ENCODE measurements around the gene APLF. TPM values are rescaled to one million over a fixed set of nuclear protein-coding genes. Genes with fewer than 3 reads are reported as not detected.
"Not testable (repeated sequence)": the region's sequence is repeated elsewhere in the genome, so short reads cannot be mapped to it uniquely, and the experiment has no call there.

Gene APLF
- total and polyA plus RNA-seq, 4 donors: 1.0 to 9.5 (median 3.7) TPM

- Histone ChIP-seq H3K27ac (ENCODE audit: low read depth, low read length) (no peak overlapping the region), H3K36me3 (ENCODE audit: control insufficient read depth, insufficient read depth, low read length) (no peaks in the 10 kb centered on the region), H3K27me3 (ENCODE audit: control insufficient read depth, insufficient read depth, low read length) (no peaks in the 10 kb centered on the region), H3K9me3 (ENCODE audit: control insufficient read depth, insufficient read depth, low read length) (no peaks in the 10 kb centered on the region), H3K4me1 (ENCODE audit: control insufficient read depth, insufficient read depth, low read length) (no peaks in the 10 kb centered on the region), H3K4me3 (ENCODE audit: low read depth, low read length) (no peak overlapping the region)
- WGBS (ENCODE audit: insufficient coverage): 60% methylated on average over 2 of the region's 2 CpGs
- DNase-seq (ENCODE audit: low read depth in 4 of 6, low spot score in 6 of 6): no peak
Observed at GRCh38 chr2:68471385-68471784, 4.0 kb downstream of the APLF start.

DNA sequence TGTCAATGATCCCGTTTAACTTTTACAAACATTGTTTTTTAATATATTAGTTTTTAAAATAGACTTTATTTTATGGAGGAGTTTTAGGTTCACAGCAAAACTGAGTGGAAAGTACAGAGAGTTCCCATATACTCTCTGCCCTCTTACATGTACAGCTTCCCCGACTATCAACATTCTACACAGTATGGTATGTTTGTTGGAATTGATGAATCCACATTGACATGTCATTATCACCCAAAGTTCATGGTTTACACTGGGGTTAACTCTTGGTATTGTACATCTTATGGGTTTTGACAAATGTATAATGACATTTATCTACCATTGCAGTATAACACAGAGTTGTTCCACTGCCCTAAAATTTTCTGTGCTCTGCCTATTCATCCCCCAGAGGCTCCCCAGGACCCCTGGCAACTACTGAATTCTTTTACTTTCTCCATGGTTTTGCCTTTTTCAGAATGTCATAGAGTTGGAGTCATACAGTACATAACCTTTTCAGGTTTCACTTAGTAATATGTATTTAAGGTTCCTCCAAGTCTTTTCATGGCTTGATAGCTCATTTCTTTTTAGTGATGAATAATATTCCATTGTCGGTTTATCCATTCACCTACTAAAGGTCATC is 5.5 kb downstream of the APLF start:
- H3K27ac ChIP-seq (ENCODE audit: low read depth, low read length): no peak overlapping the region
- DNase-seq (ENCODE audit: low read depth in 4 of 6, low spot score in 6 of 6): no peak
- H3K4me3 ChIP-seq (ENCODE audit: low read depth, low read length): no peak overlapping the region
- no peaks in the 10 kb centered on the region for H3K27me3 ChIP-seq (ENCODE audit: control insufficient read depth, insufficient read depth, low read length)
- no CpG with 5 or more reads among the region's 3 CpGs for WGBS (ENCODE audit: insufficient coverage)
- no peaks in the 10 kb centered on the region for H3K36me3 ChIP-seq (ENCODE audit: control insufficient read depth, insufficient read depth, low read length)
- H3K9me3 ChIP-seq (ENCODE audit: control insufficient read depth, insufficient read depth, low read length): no peaks in the 10 kb centered on the region
- H3K4me1 ChIP-seq (ENCODE audit: control insufficient read depth, insufficient read depth, low read length): no peaks in the 10 kb centered on the region

- no peak for DNase-seq (ENCODE audit: low read depth in 4 of 6, low spot score in 6 of 6)
Observed at GRCh38 chr2:68475110-68475509, 7.7 kb downstream of the APLF start.

GRCh38 chr2:68475576-68475975 is 8.2 kb downstream of the APLF start:
- Histone ChIP-seq H3K27ac (ENCODE audit: low read depth, low read length) (no peak overlapping the region), H3K4me3 (ENCODE audit: low read depth, low read length) (no peak overlapping the region), H3K36me3 (ENCODE audit: control insufficient read depth, insufficient read depth, low read length) (no peaks in the 10 kb centered on the region), H3K27me3 (ENCODE audit: control insufficient read depth, insufficient read depth, low read length) (no peaks in the 10 kb centered on the region), H3K9me3 (ENCODE audit: control insufficient read depth, insufficient read depth, low read length) (no peaks in the 10 kb centered on the region), H3K4me1 (ENCODE audit: control insufficient read depth, insufficient read depth, low read length) (no peaks in the 10 kb centered on the region)
- WGBS (ENCODE audit: insufficient coverage): no CpG with 5 or more reads among the region's 2 CpGs
- no peak for DNase-seq (ENCODE audit: low read depth in 4 of 6, low spot score in 6 of 6)

More at GRCh38 chr2:68475110-68475509, 7.7 kb downstream of the APLF start:
- Histone ChIP-seq H3K4me1 (ENCODE audit: control insufficient read depth, insufficient read depth, low read length) (no peaks in the 10 kb centered on the region), H3K36me3 (ENCODE audit: control insufficient read depth, insufficient read depth, low read length) (no peaks in the 10 kb centered on the region), H3K27ac (ENCODE audit: low read depth, low read length) (no peak overlapping the region), H3K27me3 (ENCODE audit: control insufficient read depth, insufficient read depth, low read length) (no peaks in the 10 kb centered on the region), H3K9me3 (ENCODE audit: control insufficient read depth, insufficient read depth, low read length) (no peaks in the 10 kb centered on the region), H3K4me3 (ENCODE audit: low read depth, low read length) (no peak overlapping the region)

GRCh38 chr2:68476454-68476853 is 9.1 kb downstream of the APLF start:
- Histone ChIP-seq H3K9me3 (ENCODE audit: control insufficient read depth, insufficient read depth, low read length) (no peaks in the 10 kb centered on the region), H3K4me3 (ENCODE audit: low read depth, low read length) (no peak overlapping the region), H3K27me3 (ENCODE audit: control insufficient read depth, insufficient read depth, low read length) (no peaks in the 10 kb centered on the region), H3K4me1 (ENCODE audit: control insufficient read depth, insufficient read depth, low read length) (no peaks in the 10 kb centered on the region), H3K27ac (ENCODE audit: low read depth, low read length) (no peak overlapping the region), H3K36me3 (ENCODE audit: control insufficient read depth, insufficient read depth, low read length) (no peaks in the 10 kb centered on the region)
- DNase-seq (ENCODE audit: low read depth in 4 of 6, low spot score in 6 of 6): no peak
- WGBS (ENCODE audit: insufficient coverage): no CpG with 5 or more reads among the region's 1 CpG

DNA sequence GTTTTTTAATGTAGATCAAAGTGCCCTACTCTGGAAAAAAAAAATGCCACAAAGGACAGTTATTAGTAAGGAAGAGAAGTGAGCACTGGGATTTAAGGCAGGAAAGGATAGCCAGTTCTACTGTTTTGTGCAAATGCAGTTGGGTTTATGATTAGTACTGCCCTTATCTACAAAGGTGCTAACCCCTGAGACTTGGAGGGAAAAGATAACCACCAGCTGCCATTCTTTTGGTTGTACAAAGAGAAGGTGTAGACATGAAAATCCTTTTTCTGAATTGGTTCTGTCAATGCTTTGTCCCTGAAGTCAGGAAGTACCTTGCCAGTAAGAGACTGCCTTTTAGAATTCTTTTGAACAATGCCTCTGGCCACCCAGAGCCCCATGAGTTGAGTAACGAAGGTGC is 11.3 kb downstream of the APLF start:
- DNase-seq (ENCODE audit: low read depth in 4 of 6, low spot score in 6 of 6): no peak
- Histone ChIP-seq H3K4me3 (ENCODE audit: low read depth, low read length) (no peak overlapping the region), H3K9me3 (ENCODE audit: control insufficient read depth, insufficient read depth, low read length) (no peaks in the 10 kb centered on the region), H3K4me1 (ENCODE audit: control insufficient read depth, insufficient read depth, low read length) (no peaks in the 10 kb centered on the region), H3K27ac (ENCODE audit: low read depth, low read length) (no peak overlapping the region), H3K36me3 (ENCODE audit: control insufficient read depth, insufficient read depth, low read length) (no peaks in the 10 kb centered on the region), H3K27me3 (ENCODE audit: control insufficient read depth, insufficient read depth, low read length) (no peaks in the 10 kb centered on the region)
- WGBS (ENCODE audit: insufficient coverage): no CpG with 5 or more reads among the region's 1 CpG

DNA sequence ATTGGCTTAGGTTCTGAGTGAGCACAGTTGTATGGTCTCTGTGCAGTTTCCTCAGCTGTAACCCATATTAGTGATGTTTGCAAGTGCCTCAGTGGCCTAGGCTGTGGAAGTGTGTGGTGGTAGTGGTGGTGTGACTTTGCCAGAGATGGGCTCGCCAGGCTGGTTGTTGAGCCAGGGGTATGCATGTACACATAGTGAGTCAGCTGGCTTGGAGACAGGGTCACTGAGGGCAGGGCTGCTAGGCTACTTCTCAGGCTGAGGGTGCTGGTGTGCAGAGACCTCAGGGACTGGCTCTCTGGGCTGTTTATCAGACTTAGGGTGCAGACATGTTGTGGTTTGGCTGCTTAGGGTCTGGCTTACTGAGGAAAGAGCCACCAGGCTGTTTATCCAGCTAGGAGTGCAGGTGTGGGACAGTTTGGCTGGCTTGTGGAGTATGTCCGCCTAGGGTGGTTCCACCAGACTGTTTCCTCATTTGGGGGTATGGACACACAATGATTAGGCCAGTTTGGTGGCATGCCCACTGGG is 15.0 kb downstream of the APLF start:
- Histone ChIP-seq H3K36me3 (ENCODE audit: control insufficient read depth, insufficient read depth, low read length) (no peaks in the 10 kb centered on the region), H3K27ac (ENCODE audit: low read depth, low read length) (no peak overlapping the region), H3K4me3 (ENCODE audit: low read depth, low read length) (no peak overlapping the region), H3K27me3 (ENCODE audit: control insufficient read depth, insufficient read depth, low read length) (no peaks in the 10 kb centered on the region), H3K9me3 (ENCODE audit: control insufficient read depth, insufficient read depth, low read length) (no peaks in the 10 kb centered on the region), H3K4me1 (ENCODE audit: control insufficient read depth, insufficient read depth, low read length) (no peaks in the 10 kb centered on the region)
- DNase-seq (ENCODE audit: low read depth in 4 of 6, low spot score in 6 of 6): no peak
- WGBS (ENCODE audit: insufficient coverage): 96% methylated on average over 2 of the region's 2 CpGs

- Histone ChIP-seq H3K9me3 (ENCODE audit: control insufficient read depth, insufficient read depth, low read length) (no peaks in the 10 kb centered on the region), H3K27me3 (ENCODE audit: control insufficient read depth, insufficient read depth, low read length) (no peaks in the 10 kb centered on the region), H3K36me3 (ENCODE audit: control insufficient read depth, insufficient read depth, low read length) (no peaks in the 10 kb centered on the region), H3K4me1 (ENCODE audit: control insufficient read depth, insufficient read depth, low read length) (no peaks in the 10 kb centered on the region), H3K4me3 (ENCODE audit: low read depth, low read length) (no peak overlapping the region), H3K27ac (ENCODE audit: low read depth, low read length) (no peak overlapping the region)
- 72% methylated on average over 3 of the region's 3 CpGs for WGBS (ENCODE audit: insufficient coverage)
- DNase-seq (ENCODE audit: low read depth in 4 of 6, low spot score in 6 of 6): no peak
Observed at GRCh38 chr2:68483011-68483410, 15.6 kb downstream of the APLF start.

- Histone ChIP-seq H3K27ac (ENCODE audit: low read depth, low read length) (no peak overlapping the region), H3K9me3 (ENCODE audit: control insufficient read depth, insufficient read depth, low read length) (no peaks in the 10 kb centered on the region), H3K36me3 (ENCODE audit: control insufficient read depth, insufficient read depth, low read length) (no peaks in the 10 kb centered on the region), H3K4me3 (ENCODE audit: low read depth, low read length) (no peak overlapping the region), H3K4me1 (ENCODE audit: control insufficient read depth, insufficient read depth, low read length) (no peaks in the 10 kb centered on the region), H3K27me3 (ENCODE audit: control insufficient read depth, insufficient read depth, low read length) (no peaks in the 10 kb centered on the region)
- DNase-seq (ENCODE audit: low read depth in 4 of 6, low spot score in 6 of 6): peak in 2 of 6 donors; percentile 44 to 73
- no CpG with 5 or more reads among the region's 3 CpGs for WGBS (ENCODE audit: insufficient coverage)
Observed at GRCh38 chr2:68487773-68488355, 20.5 kb downstream of the APLF start.

DNA sequence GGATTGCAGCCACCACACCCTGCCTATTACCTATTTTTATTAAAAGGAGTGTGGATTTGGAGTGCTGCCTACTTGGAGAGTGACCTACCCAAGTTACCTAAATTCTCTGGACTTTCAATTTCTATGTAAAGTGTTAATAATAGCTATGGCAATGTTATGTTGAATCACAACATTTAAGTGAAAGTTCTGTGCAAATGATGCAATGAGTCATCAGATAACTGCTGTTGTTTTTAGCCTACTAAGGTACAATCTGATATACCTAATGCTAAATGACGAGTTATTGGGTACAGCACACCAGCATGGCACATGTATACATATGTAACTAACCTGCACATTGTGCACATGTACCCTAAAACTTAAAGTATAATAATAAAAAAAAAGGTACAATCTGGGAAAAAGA is 21.2 kb downstream of the APLF start:
- H3K27me3 ChIP-seq (ENCODE audit: control insufficient read depth, insufficient read depth, low read length); H3K36me3 ChIP-seq (ENCODE audit: control insufficient read depth, insufficient read depth, low read length); H3K4me3 ChIP-seq (ENCODE audit: low read depth, low read length); DNase-seq (ENCODE audit: low read depth in 4 of 6, low spot score in 6 of 6); H3K9me3 ChIP-seq (ENCODE audit: control insufficient read depth, insufficient read depth, low read length); H3K4me1 ChIP-seq (ENCODE audit: control insufficient read depth, insufficient read depth, low read length); H3K27ac ChIP-seq (ENCODE audit: low read depth, low read length): not testable (repeated sequence)
- no CpG with 5 or more reads among the region's 1 CpG for WGBS (ENCODE audit: insufficient coverage)

Data from spinal cord (tissue), 10 donors.